NCI-H2107 (cell line): ENCODE results near the gene PPP2R2D.

Source experiments
- DNase-seq: peaks from one replicate; lab custom pipeline; 2025; lab: John Stamatoyannopoulos, UW

The PPP2R2D gene

GRCh38 chr10:131929122-131929845 is 28.5 kb downstream of the PPP2R2D start:
- no peak for DNase-seq

DNA sequence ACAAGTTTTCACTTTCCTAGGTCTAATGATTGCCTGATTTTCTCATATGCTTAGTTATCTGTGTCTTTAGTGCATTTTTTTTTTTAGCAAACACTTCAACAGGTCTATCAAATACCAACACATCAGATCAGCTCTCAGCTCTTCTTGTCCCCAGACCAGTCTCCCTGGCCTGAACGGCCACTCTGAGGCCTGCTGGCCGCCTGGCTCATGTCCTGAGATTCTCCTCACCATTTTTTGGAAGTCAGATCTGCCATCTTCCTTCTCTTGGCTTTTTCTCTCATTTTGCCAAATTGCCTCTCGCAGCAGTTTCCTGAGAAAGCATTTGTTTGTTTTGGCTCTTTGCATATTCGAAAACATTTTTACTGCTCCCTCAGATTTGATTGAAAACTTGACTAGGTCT is 29.3 kb downstream of the PPP2R2D start:
- no peak for DNase-seq

GRCh38 chr10:131930586-131931330 is 29.9 kb downstream of the PPP2R2D start:
- DNase-seq, result no peak

GRCh38 chr10:131931981-131932380 is 31.2 kb downstream of the PPP2R2D start:
- DNase-seq, result no peak

DNA sequence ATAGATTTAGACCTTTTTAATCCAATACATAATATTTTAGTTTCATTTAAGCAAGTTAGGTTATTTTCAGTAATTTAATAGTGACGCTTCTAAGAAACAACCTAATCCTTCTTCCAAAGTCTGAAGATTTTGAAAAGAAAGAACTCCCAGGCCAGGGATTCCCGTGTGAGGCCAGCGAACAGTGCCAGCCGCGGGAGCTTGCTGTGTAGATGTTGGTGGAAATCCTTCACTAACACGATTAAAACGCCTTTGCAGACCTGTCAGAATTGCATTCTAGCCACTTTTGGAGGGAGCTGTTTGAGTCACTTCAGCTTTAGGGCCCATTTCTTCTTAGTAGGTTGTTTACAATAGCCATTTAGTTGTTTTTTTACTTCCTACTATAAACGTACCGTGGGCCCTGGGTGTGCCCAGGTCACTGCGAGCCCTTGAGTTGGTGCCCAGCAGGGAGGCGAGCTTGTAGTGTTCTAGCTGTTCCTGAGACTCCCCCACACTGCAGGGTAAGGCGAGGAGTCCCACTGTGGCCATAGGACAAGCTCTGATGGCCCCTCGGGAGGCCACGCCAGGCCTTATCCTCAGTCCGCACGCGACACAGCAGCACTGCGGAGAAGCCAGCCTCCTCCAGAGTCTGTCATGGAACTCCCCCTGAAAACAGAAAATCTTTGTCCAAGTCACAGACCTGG is 32.3 kb downstream of the PPP2R2D start:
- DNase-seq, result no peak

GRCh38 chr10:131933696-131934086 is 32.9 kb downstream of the PPP2R2D start:
- no peak for DNase-seq

DNA sequence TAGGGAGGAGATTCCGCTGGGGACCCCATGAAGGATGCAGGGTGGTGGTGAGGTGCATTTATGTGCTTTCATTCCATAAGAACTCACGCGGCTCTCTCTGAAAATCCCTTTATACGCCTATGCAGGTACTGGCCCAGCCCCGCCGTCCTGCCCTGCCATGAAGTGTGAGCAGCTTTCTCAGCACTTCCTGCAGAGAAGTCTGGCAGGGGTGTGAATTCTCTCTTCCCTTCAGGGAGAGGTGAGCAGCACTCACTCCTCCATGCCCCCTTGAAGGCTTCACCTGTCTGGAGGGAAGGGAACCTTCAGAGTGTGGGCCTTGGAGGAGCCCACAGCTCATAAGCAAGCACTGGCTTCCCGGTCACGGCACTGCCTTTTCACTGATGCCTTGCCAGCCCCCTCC is 34.0 kb downstream of the PPP2R2D start:
- DNase-seq, result no peak

GRCh38 chr10:131935260-131935659 is 34.5 kb downstream of the PPP2R2D start:
- DNase-seq, result no peak

GRCh38 chr10:131936294-131936693 is 35.5 kb downstream of the PPP2R2D start:
- no peak for DNase-seq

DNA sequence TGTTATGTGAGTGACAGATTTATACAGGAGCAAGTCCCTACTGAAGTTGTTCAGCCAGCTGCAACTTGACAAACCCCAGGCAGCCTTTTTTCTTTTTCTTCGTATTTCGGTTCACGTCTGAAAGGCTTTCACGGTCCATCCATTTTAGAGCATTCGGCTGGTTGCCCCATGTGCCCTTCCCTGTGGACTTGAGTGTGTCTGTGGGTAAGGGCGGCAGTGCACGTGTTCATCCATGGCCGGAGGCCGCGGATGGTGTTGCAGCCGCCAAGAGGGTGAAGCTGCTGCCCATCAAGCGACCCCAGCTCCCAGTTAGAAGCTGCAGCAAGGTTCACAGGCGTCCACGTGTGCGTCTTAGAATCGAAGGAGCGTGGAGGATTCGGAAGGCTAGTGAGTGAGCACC is 35.9 kb downstream of the PPP2R2D start:
- DNase-seq, result no peak

DNA sequence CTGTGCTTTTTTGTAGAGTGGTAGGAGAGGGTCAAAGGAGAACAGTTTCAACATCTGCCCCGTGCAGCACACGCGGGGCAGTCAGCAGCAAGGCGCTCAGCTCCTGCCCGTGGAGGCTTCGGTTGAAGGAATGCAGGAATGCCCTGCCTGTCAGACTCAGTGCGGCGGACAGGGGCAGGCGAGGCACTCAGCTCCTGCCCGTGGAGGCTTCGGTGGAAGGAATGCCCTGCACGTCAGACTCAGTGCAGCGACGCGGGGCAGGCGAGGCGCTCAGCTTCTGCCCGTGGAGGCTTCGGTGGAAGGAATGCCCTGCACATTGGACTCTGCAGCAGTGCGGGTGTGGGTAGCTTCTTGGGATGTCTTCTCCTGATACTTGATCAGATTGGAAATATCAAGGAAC is 37.0 kb downstream of the PPP2R2D start:
- no peak for DNase-seq

DNA sequence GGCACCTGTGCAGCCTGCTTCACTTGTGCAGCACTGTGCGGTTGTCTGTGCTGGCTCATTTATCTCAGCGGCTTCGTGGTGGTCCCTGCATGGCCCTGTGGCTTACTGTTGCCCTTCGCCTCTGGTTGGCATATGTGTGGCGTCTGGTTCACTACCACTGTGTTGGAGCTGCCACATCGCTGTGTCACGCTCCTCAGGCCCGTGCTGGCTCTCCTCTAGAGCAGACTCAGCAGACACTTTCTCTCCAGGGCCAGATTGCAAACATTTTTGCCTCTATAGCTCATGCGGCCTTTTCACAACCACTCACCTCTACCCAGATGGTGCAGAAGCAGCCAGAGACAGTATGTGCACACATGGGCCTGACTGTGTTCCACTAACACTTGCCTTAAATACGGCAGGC is 37.9 kb downstream of the PPP2R2D start:
- no peak for DNase-seq

- DNase-seq, result no peak
These were observed 41.6 kb downstream of the PPP2R2D start for GRCh38 chr10:131942455-131942854.

- DNase-seq, result no peak
These were observed 42.4 kb downstream of the PPP2R2D start for GRCh38 chr10:131943021-131943814.

DNA sequence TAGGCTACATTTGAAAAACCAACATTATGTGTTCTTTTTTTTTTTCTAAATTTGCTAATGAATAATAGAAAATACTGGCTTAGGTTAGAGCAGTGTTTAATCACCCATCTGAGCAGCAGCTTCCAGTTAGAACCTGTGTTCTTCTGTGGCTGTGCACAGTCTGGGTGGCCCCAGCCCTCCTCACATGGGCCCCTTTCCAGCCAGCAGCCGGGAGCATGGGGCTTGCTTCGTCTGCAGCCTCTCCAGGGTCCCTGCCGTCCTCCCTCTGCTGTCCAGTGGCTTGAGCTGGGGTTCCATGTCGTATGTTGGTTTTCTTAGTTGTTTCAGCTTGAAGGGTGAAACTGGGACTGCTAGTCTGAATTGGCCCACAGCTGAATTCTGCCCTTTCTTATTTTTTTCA is 43.6 kb downstream of the PPP2R2D start:
- no peak for DNase-seq

- DNase-seq, result no peak
These were observed 44.3 kb downstream of the PPP2R2D start for GRCh38 chr10:131944976-131945695.

- no peak for DNase-seq
These were observed 45.5 kb downstream of the PPP2R2D start for GRCh38 chr10:131946321-131946751.

GRCh38 chr10:131946880-131947279 is 46.1 kb downstream of the PPP2R2D start:
- DNase-seq, result no peak

DNA sequence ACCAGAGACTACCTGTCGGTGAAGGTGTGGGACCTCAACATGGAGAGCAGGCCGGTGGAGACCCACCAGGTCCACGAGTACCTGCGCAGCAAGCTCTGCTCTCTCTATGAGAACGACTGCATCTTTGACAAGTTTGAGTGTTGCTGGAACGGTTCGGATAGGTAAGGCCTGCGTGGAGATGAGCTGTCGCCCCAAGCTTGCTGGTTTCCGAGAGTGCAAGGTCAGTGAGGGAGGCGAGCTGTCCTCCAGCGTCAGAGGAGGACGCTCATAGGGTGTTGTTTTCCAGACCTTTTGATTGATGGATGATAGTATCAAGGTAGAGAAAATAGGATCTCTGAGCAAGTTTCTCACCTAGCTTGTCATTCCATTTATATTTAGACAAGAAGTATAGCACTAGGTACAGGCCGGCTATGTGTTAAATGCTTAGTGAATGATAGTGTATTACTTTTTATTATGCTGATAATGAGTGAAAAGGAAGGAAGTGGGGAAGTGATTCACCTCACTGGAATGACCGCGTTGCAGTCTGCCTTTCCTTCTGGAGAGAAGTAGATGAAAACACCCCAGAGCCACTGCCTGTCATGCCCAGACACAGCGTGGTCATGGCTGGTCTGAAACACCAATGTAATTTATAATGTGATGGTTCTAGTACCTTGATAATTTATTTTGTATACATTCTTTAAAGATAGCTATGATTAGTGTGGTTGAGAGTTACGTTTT is 47.0 kb downstream of the PPP2R2D start:
- no peak for DNase-seq

DNA sequence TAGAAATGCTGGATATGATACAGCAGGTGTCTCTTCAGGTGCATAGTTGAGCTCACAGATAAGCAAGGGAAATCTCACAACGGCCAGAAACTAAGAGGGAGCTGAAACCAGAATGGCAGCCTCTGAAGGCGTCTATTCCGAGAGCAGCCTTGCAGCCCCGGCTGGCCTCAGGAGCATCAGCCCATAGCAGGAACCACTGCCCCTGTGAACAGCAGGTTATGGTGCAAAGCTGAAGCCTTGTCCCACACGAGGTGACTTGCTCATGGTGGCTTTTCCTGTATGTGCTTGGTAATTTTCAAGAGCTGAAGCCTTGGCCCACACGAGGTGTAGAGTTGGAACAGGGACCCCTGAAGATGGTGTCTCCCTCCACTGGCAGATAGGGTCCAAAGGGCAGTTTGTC is 47.7 kb downstream of the PPP2R2D start:
- DNase-seq, result no peak
